ENCODE measurements around the gene IKBIP.

The IKBIP gene

DNA sequence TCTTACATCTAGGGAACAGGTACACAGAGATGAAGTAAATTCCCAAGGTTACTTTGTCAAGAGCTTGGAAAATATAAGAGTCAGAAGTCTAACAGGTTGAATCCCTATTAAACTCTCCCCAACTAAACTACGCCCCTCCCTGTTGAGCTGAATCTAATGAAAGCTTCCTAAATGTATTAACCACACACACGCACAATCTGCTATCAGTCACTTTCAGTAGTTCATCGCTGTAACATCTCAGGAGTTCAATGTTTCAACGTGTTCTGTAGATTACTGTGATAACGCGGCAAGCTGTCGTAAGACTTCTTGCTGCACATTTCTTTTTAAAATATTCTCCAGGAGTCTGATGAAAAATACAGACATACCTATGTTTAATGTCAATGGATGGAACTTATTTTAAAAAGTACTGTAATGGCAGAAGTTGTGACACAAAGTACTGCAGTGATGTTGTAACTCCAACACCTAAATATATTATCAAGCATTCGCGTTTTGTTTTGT, 51.7 kb downstream of the IKBIP start:
- Histone ChIP-seq H3K36me3 (peaks cover 22% of the 10 kb centered on the region), H3K9me3 (no peaks in the 10 kb centered on the region), H3K4me1 (ENCODE audit: control insufficient read depth in 1 of 2, insufficient read depth in 1 of 2, low read depth in 1 of 2, low read length in 1 of 2) (peaks cover 22 to 25% of the 10 kb centered on the region in 2 experiments), H3K4me3 (ENCODE audit: low read depth in 1 of 2, low read length in 1 of 2) (peak overlapping the region; percentile 80 to 95), H3K27me3 (no peaks in the 10 kb centered on the region), H3K27ac (peak overlapping the region; percentile 95)
- no peak for TF ChIP-seq CTCF (IDR thresholded peaks at IDR 0.05)

DNA sequence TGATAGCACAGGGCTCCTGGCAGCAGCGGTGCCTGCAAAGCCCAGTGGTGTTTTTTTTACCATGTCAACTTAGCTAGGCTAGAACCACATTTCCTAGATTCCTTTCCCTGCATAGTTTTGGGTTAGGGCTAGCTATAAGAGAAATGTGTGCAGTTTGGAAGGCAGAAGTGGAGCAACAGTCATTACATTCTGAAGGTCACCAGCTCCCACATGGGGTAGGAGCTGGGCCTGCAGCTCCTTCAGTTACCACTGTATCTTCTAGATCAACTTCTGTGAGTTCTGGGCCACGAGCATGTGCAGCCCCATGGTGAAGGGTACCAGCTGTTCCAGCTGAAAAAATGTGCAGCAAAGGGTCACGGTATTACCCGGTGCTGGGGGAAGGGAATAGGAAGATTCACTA, 53.4 kb downstream of the IKBIP start:
- Histone ChIP-seq H3K4me1 (ENCODE audit: control insufficient read depth in 1 of 2, insufficient read depth in 1 of 2, low read depth in 1 of 2, low read length in 1 of 2) (peaks cover 22 to 25% of the 10 kb centered on the region in 2 experiments), H3K36me3 (peaks cover 8% of the 10 kb centered on the region), H3K27me3 (no peaks in the 10 kb centered on the region), H3K27ac (no peak overlapping the region), H3K9me3 (no peaks in the 10 kb centered on the region), H3K4me3 (ENCODE audit: low read depth in 1 of 2, low read length in 1 of 2) (no peak overlapping the region)
- no peak for TF ChIP-seq CTCF (IDR thresholded peaks at IDR 0.05)

DNA sequence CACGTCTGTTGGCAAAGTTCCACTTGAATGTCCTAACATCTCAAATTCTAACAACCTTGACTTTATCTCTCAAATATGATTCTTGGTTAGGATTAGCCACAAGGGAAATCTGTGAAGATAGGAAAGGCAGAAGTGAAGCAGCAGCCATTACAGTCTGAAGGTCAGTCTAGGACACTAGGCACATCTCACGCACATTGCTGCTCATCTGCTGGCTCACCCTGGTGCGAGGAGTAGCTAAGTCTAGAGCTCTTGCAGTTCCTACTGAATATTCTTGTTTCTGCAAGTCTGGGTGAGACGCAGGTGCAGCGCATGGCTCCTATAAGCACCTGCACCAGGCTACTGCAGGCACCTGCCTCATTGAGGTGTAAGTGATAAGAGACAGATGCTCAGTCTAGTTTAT, 57.5 kb downstream of the IKBIP start:
- Histone ChIP-seq H3K27ac (no peak overlapping the region), H3K36me3 (no peaks in the 10 kb centered on the region), H3K4me1 (ENCODE audit: control insufficient read depth in 1 of 2, insufficient read depth in 1 of 2, low read depth in 1 of 2, low read length in 1 of 2) (no peaks in the 10 kb centered on the region), H3K9me3 (no peaks in the 10 kb centered on the region), H3K4me3 (ENCODE audit: low read depth in 1 of 2, low read length in 1 of 2) (no peak overlapping the region), H3K27me3 (peaks cover 4% of the 10 kb centered on the region)
- no peak for TF ChIP-seq CTCF (IDR thresholded peaks at IDR 0.05)

DNA sequence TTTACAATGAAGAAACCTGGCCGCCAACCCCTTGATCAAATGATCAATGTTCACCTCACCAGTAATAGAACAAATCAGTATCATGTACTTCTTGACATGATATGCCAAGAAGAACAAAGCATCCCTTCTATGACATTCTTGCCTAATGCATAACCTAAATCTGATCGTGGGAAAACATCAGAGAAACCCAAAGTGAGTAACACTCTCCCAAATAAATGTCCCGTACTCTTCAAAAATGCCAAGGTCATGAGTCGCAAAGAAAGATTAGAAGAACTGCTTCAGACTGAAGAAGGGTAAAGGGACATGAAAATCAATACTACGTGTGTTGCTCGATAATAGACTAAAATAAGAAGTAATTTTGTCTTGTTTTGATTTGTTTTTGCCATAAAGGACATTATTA, 62.5 kb downstream of the IKBIP start:
- TF ChIP-seq CTCF (IDR thresholded peaks at IDR 0.05), result no peak

GRCh38 chr12:98581101-98581500, 63.5 kb downstream of the IKBIP start:
- no peak overlapping the region for H3K4me3 ChIP-seq (ENCODE audit: low read depth in 1 of 2, low read length in 1 of 2)

More for the DNA sequence above, 62.5 kb downstream of the IKBIP start:
- H3K36me3 ChIP-seq, result no peaks in the 10 kb centered on the region
- H3K9me3 ChIP-seq, result no peaks in the 10 kb centered on the region
- no peak overlapping the region for H3K27ac ChIP-seq
- no peaks in the 10 kb centered on the region for H3K4me1 ChIP-seq (ENCODE audit: control insufficient read depth in 1 of 2, insufficient read depth in 1 of 2, low read depth in 1 of 2, low read length in 1 of 2)
- H3K4me3 ChIP-seq (ENCODE audit: low read depth in 1 of 2, low read length in 1 of 2), result no peak overlapping the region
- H3K27me3 ChIP-seq, result peaks cover 6% of the 10 kb centered on the region

More at GRCh38 chr12:98581101-98581500, 63.5 kb downstream of the IKBIP start:
- no peak for TF ChIP-seq CTCF (IDR thresholded peaks at IDR 0.05)
- Histone ChIP-seq H3K27ac (no peak overlapping the region), H3K36me3 (no peaks in the 10 kb centered on the region), H3K4me1 (ENCODE audit: control insufficient read depth in 1 of 2, insufficient read depth in 1 of 2, low read depth in 1 of 2, low read length in 1 of 2) (no peaks in the 10 kb centered on the region), H3K27me3 (peaks cover 6% of the 10 kb centered on the region), H3K9me3 (no peaks in the 10 kb centered on the region)

All from neutrophil (primary cell).